BJ (cell line): ENCODE data around the gene CCDC63. TPM values are rescaled to one million over a fixed set of nuclear protein-coding genes. Genes with fewer than 3 reads are reported as not detected.

Experiments used
- CTCF ChIA-PET: fragments of 350-600 bp; formaldehyde crosslinking; extraction: SDS; loops from one replicate; lab custom pipeline; 2021; ENCODE audit warnings: antibody characterized with exemption, inconsistent platforms; lab: Yijun Ruan, JAX
- POLR2A ChIA-PET: fragments of 300-600 bp; sonication (Branson Sonifier 250); formaldehyde crosslinking; extraction: SDS; loops from one replicate; lab custom pipeline; 2021; ENCODE audit warnings: antibody characterized with exemption; lab: Charles Lee
- DNase-seq: peaks from one replicate; pipeline ENCODE4 v3.0.0-alpha.2; 2011; ENCODE audit warnings: low read depth
- H3K27me3 ChIP-seq: 2 replicates; pipeline ENCODE4 v1.6.0; 2011; ENCODE audit warnings: low read length; ENCODE audit not compliant: control insufficient read depth, insufficient read depth
- H3K36me3 ChIP-seq: 2 replicates; pipeline ENCODE4 v1.5.1; 2011; ENCODE audit warnings: low read length; ENCODE audit not compliant: control insufficient read depth, insufficient read depth
- H3K4me3 ChIP-seq: 2 replicates; pipeline ENCODE4 v1.5.1; 2011; ENCODE audit warnings: low read depth, mild to moderate bottlenecking, control low read depth, low read length
- CTCF ChIP-seq: IDR thresholded peaks from 2 replicates; pipeline ENCODE4 v1.5.1; 2011; ENCODE audit warnings: low read depth, mild to moderate bottlenecking, control low read depth, inconsistent platforms, low read length, moderate library complexity; ENCODE audit not compliant: insufficient read depth
- polyA plus RNA-seq: library from polyadenylated mRNA; depleted of rRNA; stranded (reverse); fragments of >200 nt; gene quantifications from 2 replicates; pipeline ENCODE4 v1.2.3, GENCODE V29; 2011

Gene CCDC63
- polyA plus RNA-seq, 1 experiment: not detected

- ChIA-PET CTCF (no interaction called here), POLR2A (no interaction called here)
- no peaks in the 10 kb centered on the region for H3K27me3 ChIP-seq
- no peaks in the 10 kb centered on the region for H3K36me3 ChIP-seq
- DNase-seq: no peak
- H3K4me3 ChIP-seq: no peak overlapping the region
- no peak for TF ChIP-seq CTCF
These were observed 54.6 kb downstream of the CCDC63 start for GRCh38 chr12:110901401-110901800.

- no peaks in the 10 kb centered on the region for H3K36me3 ChIP-seq
- CTCF ChIA-PET: no interaction called here
- no peaks in the 10 kb centered on the region for H3K27me3 ChIP-seq
- POLR2A ChIA-PET: no interaction called here
- no peak for TF ChIP-seq CTCF
- no peak overlapping the region for H3K4me3 ChIP-seq
- no peak for DNase-seq
These were observed 56.7 kb downstream of the CCDC63 start for GRCh38 chr12:110903511-110903910.

- no peaks in the 10 kb centered on the region for H3K27me3 ChIP-seq
- no peak for DNase-seq
- no peak for TF ChIP-seq CTCF
- H3K4me3 ChIP-seq: no peak overlapping the region
- POLR2A ChIA-PET: no interaction called here
- no peaks in the 10 kb centered on the region for H3K36me3 ChIP-seq
- CTCF ChIA-PET: no interaction called here
These were observed 59.3 kb downstream of the CCDC63 start for GRCh38 chr12:110906083-110906482.

GRCh38 chr12:110906516-110906915, 59.7 kb downstream of the CCDC63 start:
- Histone ChIP-seq H3K27me3 (no peaks in the 10 kb centered on the region), H3K36me3 (no peaks in the 10 kb centered on the region), H3K4me3 (no peak overlapping the region)
- no peak for TF ChIP-seq CTCF
- ChIA-PET CTCF (no interaction called here), POLR2A (no interaction called here)
- no peak for DNase-seq

- Histone ChIP-seq H3K4me3 (no peak overlapping the region), H3K27me3 (no peaks in the 10 kb centered on the region), H3K36me3 (no peaks in the 10 kb centered on the region)
- ChIA-PET CTCF (no interaction called here), POLR2A (no interaction called here)
- DNase-seq: no peak
- no peak for TF ChIP-seq CTCF
These were observed 60.2 kb downstream of the CCDC63 start for GRCh38 chr12:110906985-110907384.
